Left lobe of liver (tissue), 2 donors: ENCODE results near the gene IQCB1. TPM values are rescaled to one million over a fixed set of nuclear protein-coding genes. Genes with fewer than 3 reads are reported as not detected.
"Not testable (repeated sequence)": the region's sequence is repeated elsewhere in the genome, so short reads cannot be mapped to it uniquely, and the experiment has no call there.

ENCODE experiments used
- ATAC-seq: fragments of 200-7000 bp; cut with Tn5 transposase; one replicate; pipeline ENCODE4 v1.9.1; 2020; ENCODE audit warnings: mild to moderate bottlenecking, moderate library complexity
- DNase-seq: peaks from one replicate; pipeline ENCODE4 v3.0.0-alpha.2; 2020; ENCODE audit warnings: low spot score
- total RNA-seq: library from RNA; stranded (reverse); gene quantifications from one replicate; pipeline ENCODE4 v1.2.1, GENCODE V29; 2021
- donor health status: DM: no; HTN: no; CAD: no; lungs with moderate emphysema.
- donor health status: DM: no; HTN: yes; CAD: no.

Gene IQCB1
- total RNA-seq, 1 donor from 2014 or later, result 3.9 TPM

GRCh38 chr3:121809249-121809648 lies 25.6 kb downstream of the IQCB1 start:
- ATAC-seq (no peak), DNase-seq (no peak)

GRCh38 chr3:121803771-121804320 lies 31.0 kb downstream of the IQCB1 start:
- no peak for ATAC-seq

GRCh38 chr3:121800906-121801305 lies 34.0 kb downstream of the IQCB1 start:
- ATAC-seq (no peak), DNase-seq (no peak)

More at GRCh38 chr3:121803771-121804320, 31.0 kb downstream of the IQCB1 start:
- DNase-seq, result no peak

- DNase-seq (no peak), ATAC-seq (no peak)
Measured at GRCh38 chr3:121796970-121797369, 37.9 kb downstream of the IQCB1 start.

GRCh38 chr3:121794264-121794983 lies 40.4 kb downstream of the IQCB1 start:
- ATAC-seq (no peak), DNase-seq (no peak)

GRCh38 chr3:121793078-121793477 lies 41.8 kb downstream of the IQCB1 start:
- DNase-seq, result no peak
- no peak for ATAC-seq

GRCh38 chr3:121786485-121786884 lies 48.4 kb downstream of the IQCB1 start:
- DNase-seq (no peak), ATAC-seq (no peak)

- not testable (repeated sequence) for DNase-seq, ATAC-seq
Measured at GRCh38 chr3:121782784-121783183, 52.1 kb downstream of the IQCB1 start.

- ATAC-seq (no peak), DNase-seq (no peak)
Measured at GRCh38 chr3:121781611-121782010, 53.2 kb downstream of the IQCB1 start.

GRCh38 chr3:121775095-121775494 lies 59.8 kb downstream of the IQCB1 start:
- DNase-seq, ATAC-seq: not testable (repeated sequence)

GRCh38 chr3:121769246-121769645 lies 65.6 kb downstream of the IQCB1 start:
- ATAC-seq (no peak), DNase-seq (no peak)

GRCh38 chr3:121768452-121768851 lies 66.4 kb downstream of the IQCB1 start:
- no peak for ATAC-seq
- no peak for DNase-seq

- ATAC-seq (no peak), DNase-seq (no peak)
Measured at GRCh38 chr3:121759541-121760202, 75.2 kb downstream of the IQCB1 start.

GRCh38 chr3:121758727-121759450 lies 76.0 kb downstream of the IQCB1 start:
- DNase-seq (no peak), ATAC-seq (no peak)

- DNase-seq (no peak), ATAC-seq (peak; percentile 22)
Measured at GRCh38 chr3:121757812-121758545, 76.9 kb downstream of the IQCB1 start.

GRCh38 chr3:121757087-121757811 lies 77.6 kb downstream of the IQCB1 start:
- DNase-seq (no peak), ATAC-seq (peak; percentile 77)

- ATAC-seq, result no peak
Measured at GRCh38 chr3:121752772-121753171, 82.1 kb downstream of the IQCB1 start.

GRCh38 chr3:121752261-121752660 lies 82.6 kb downstream of the IQCB1 start:
- ATAC-seq (no peak), DNase-seq (no peak)

More at GRCh38 chr3:121752772-121753171, 82.1 kb downstream of the IQCB1 start:
- DNase-seq, result no peak

GRCh38 chr3:121750087-121750415 lies 84.8 kb downstream of the IQCB1 start:
- no peak for ATAC-seq
- DNase-seq, result no peak
